ENCODE results near the gene PTPRG. TPM values are rescaled to one million over a fixed set of nuclear protein-coding genes. Genes with fewer than 3 reads are reported as not detected.

PTPRG gene
- total RNA-seq, 4 donors from 2014 or later, result 8.4 to 37.3 (median 14.9) TPM

GRCh38 chr3:62051506-62051905 lies 490.1 kb downstream of the PTPRG start:
- DNase-seq (ENCODE audit: low spot score in 2 of 2), result no peak
- no peak overlapping the region for H3K4me3 ChIP-seq (ENCODE audit: low read depth, poor library complexity, severe bottlenecking)
- 58 to 59% methylated on average over 3 of the region's 3 CpGs for WGBS, 2 donors
- intact Hi-C loops (cut with DNase I; ENCODE audit: low total_unique reads), result no loop called here
- no peak for TF ChIP-seq CTCF (IDR thresholded peaks at IDR 0.05)
- no peak for TF ChIP-seq POLR2A (IDR thresholded peaks at IDR 0.05)

GRCh38 chr3:62052331-62052730 lies 491.0 kb downstream of the PTPRG start:
- H3K4me3 ChIP-seq (ENCODE audit: low read depth, poor library complexity, severe bottlenecking), result no peak overlapping the region
- DNase-seq (ENCODE audit: low spot score in 2 of 2), result no peak
- intact Hi-C loops (cut with DNase I; ENCODE audit: low total_unique reads), result no loop called here
- WGBS, 2 donors, result 89% methylated on average over 2 of the region's 2 CpGs
- TF ChIP-seq POLR2A (IDR thresholded peaks at IDR 0.05), result no peak
- TF ChIP-seq CTCF (IDR thresholded peaks at IDR 0.05), result no peak

GRCh38 chr3:62056658-62057057 lies 495.3 kb downstream of the PTPRG start:
- intact Hi-C loops (cut with DNase I; ENCODE audit: low total_unique reads), result no loop called here
- TF ChIP-seq POLR2A (IDR thresholded peaks at IDR 0.05), result no peak
- TF ChIP-seq CTCF (IDR thresholded peaks at IDR 0.05), result no peak
- WGBS, 2 donors, result 92 to 93% methylated on average over 5 of the region's 5 CpGs

GRCh38 chr3:62057339-62058047 lies 496.1 kb downstream of the PTPRG start:
- no peak for DNase-seq (ENCODE audit: low spot score in 2 of 2)
- 78 to 90% methylated on average over 4 of the region's 4 CpGs for WGBS, 2 donors
- no peak overlapping the region for H3K4me3 ChIP-seq (ENCODE audit: low read depth, poor library complexity, severe bottlenecking)
- no peak for TF ChIP-seq POLR2A (IDR thresholded peaks at IDR 0.05)
- TF ChIP-seq CTCF (IDR thresholded peaks at IDR 0.05), result no peak
- intact Hi-C loops (cut with DNase I; ENCODE audit: low total_unique reads), result no loop called here

More at GRCh38 chr3:62056658-62057057, 495.3 kb downstream of the PTPRG start:
- H3K4me3 ChIP-seq (ENCODE audit: low read depth, poor library complexity, severe bottlenecking), result no peak overlapping the region
- DNase-seq (ENCODE audit: low spot score in 2 of 2), result no peak

GRCh38 chr3:62065985-62066693 lies 504.8 kb downstream of the PTPRG start:
- DNase-seq (ENCODE audit: low spot score in 2 of 2), result no peak
- H3K4me3 ChIP-seq (ENCODE audit: low read depth, poor library complexity, severe bottlenecking), result no peak overlapping the region
- intact Hi-C loops (cut with DNase I; ENCODE audit: low total_unique reads), result no loop called here
- 61 to 62% methylated on average over 5 of the region's 5 CpGs for WGBS, 2 donors
- TF ChIP-seq CTCF (IDR thresholded peaks at IDR 0.05), result no peak
- no peak for TF ChIP-seq POLR2A (IDR thresholded peaks at IDR 0.05)
